H9 (cell line): ENCODE measurements around the gene MYH11. TPM values are rescaled to one million over a fixed set of nuclear protein-coding genes. Genes with fewer than 3 reads are reported as not detected.

Source experiments
- DNase-seq: peaks from one replicate; pipeline ENCODE4 v3.0.0-alpha.2; 2017
- H2AFZ ChIP-seq: one replicate; pipeline ENCODE4 v1.6.1; 2013; ENCODE audit warnings: mild to moderate bottlenecking, low read length, control low read depth, moderate library complexity
- H2AK5ac ChIP-seq: 2 replicates; pipeline ENCODE4 v1.6.1; 2013; ENCODE audit warnings: low read length, control low read depth, mixed read lengths; ENCODE audit not compliant: insufficient read length
- H2BK120ac ChIP-seq: one replicate; pipeline ENCODE4 v1.6.1; 2013; ENCODE audit warnings: low read depth, mild to moderate bottlenecking, low read length, control low read depth, inconsistent platforms; ENCODE audit not compliant: poor library complexity, severe bottlenecking
- H2BK12ac ChIP-seq: 2 replicates; pipeline ENCODE4 v1.6.1; 2013; ENCODE audit warnings: low read length, control low read depth, mixed read lengths, low read depth; ENCODE audit not compliant: insufficient read length
- H2BK15ac ChIP-seq: 2 replicates; pipeline ENCODE4 v1.6.1; 2013; ENCODE audit warnings: low read depth, low read length, control low read depth
- H2BK20ac ChIP-seq: one replicate; pipeline ENCODE4 v1.6.1; 2013; ENCODE audit warnings: low read depth, mild to moderate bottlenecking, low read length, control low read depth, inconsistent platforms; ENCODE audit not compliant: poor library complexity, severe bottlenecking
- H2BK5ac ChIP-seq: 2 replicates; pipeline ENCODE4 v1.6.1; 2013; ENCODE audit warnings: low read length, control low read depth, mixed read lengths; ENCODE audit not compliant: insufficient read length
- H3K14ac ChIP-seq: 2 replicates; pipeline ENCODE4 v1.6.1; 2013; ENCODE audit warnings: low read length, control low read depth; ENCODE audit not compliant: insufficient read depth
- H3K18ac ChIP-seq: 2 replicates; pipeline ENCODE4 v1.6.1; 2013; ENCODE audit warnings: low read depth, mild to moderate bottlenecking, mixed read lengths, low read length, control low read depth; ENCODE audit not compliant: insufficient read length
- H3K23ac ChIP-seq: 2 replicates; pipeline ENCODE4 v1.6.1; 2013; ENCODE audit warnings: low read length, control low read depth, mixed read lengths, low read depth; ENCODE audit not compliant: insufficient read length
- H3K23me2 ChIP-seq: 2 replicates; pipeline ENCODE4 v1.6.1; 2013; ENCODE audit warnings: low read depth, mild to moderate bottlenecking, mixed read lengths, low read length, control low read depth; ENCODE audit not compliant: insufficient read length, poor library complexity, severe bottlenecking
- H3K27ac ChIP-seq: 2 replicates; pipeline ENCODE4 v1.5.1; 2013; ENCODE audit warnings: low read length, control low read depth, mixed read lengths, low read depth; ENCODE audit not compliant: insufficient read length
- H3K27me3 ChIP-seq: 2 replicates; pipeline ENCODE4 v1.6.1; 2013; ENCODE audit warnings: low read length, control low read depth, inconsistent platforms; ENCODE audit not compliant: insufficient read depth
- H3K4ac ChIP-seq: 2 replicates; pipeline ENCODE4 v1.6.1; 2013; ENCODE audit warnings: low read depth, mild to moderate bottlenecking, control low read depth, inconsistent platforms, low read length, moderate library complexity
- H3K4me1 ChIP-seq: 2 replicates; pipeline ENCODE4 v1.6.1; 2013; ENCODE audit warnings: low read length, control low read depth, inconsistent platforms; ENCODE audit not compliant: insufficient read depth
- H3K4me2 ChIP-seq: 2 replicates; pipeline ENCODE4 v1.6.1; 2013; ENCODE audit warnings: low read length, control low read depth, mixed read lengths; ENCODE audit not compliant: insufficient read length, insufficient read depth
- H3K56ac ChIP-seq: 2 replicates; pipeline ENCODE4 v1.6.1; 2013; ENCODE audit warnings: low read depth, mild to moderate bottlenecking, mixed read lengths, low read length, control low read depth; ENCODE audit not compliant: insufficient read length
- H3K79me1 ChIP-seq: 2 replicates; pipeline ENCODE4 v1.6.1; 2013; ENCODE audit warnings: low read depth, mild to moderate bottlenecking, moderate library complexity, low read length, control low read depth, inconsistent platforms; ENCODE audit not compliant: insufficient read depth, poor library complexity, severe bottlenecking
- H3K79me2 ChIP-seq: 2 replicates; pipeline ENCODE4 v1.6.1; 2013; ENCODE audit warnings: low read length, control low read depth, inconsistent platforms; ENCODE audit not compliant: insufficient read depth
- H3K9ac ChIP-seq: 2 replicates; pipeline ENCODE4 v1.6.1; 2013; ENCODE audit warnings: low read length, control low read depth, mixed read lengths; ENCODE audit not compliant: insufficient read length; ENCODE audit errors: extremely low read depth
- H3K9me3 ChIP-seq: one replicate; pipeline ENCODE4 v1.6.1; 2013; ENCODE audit warnings: low read depth, low read length, inconsistent platforms; ENCODE audit not compliant: control insufficient read depth
- H3T11ph ChIP-seq: one replicate; pipeline ENCODE4 v1.6.1; 2013; ENCODE audit warnings: mild to moderate bottlenecking, low read length, control low read depth, inconsistent platforms
- H4K20me1 ChIP-seq: one replicate; pipeline ENCODE4 v1.6.1; 2013; ENCODE audit not compliant: control insufficient read depth, insufficient read length, insufficient read depth
- H4K5ac ChIP-seq: 2 replicates; pipeline ENCODE4 v1.6.1; 2013; ENCODE audit warnings: low read depth, mild to moderate bottlenecking, mixed read lengths, low read length, control low read depth; ENCODE audit not compliant: insufficient read length
- H4K8ac ChIP-seq: replicated peaks from 2 replicates; pipeline ENCODE4 v1.6.1; 2013; ENCODE audit warnings: low read length, control low read depth, mixed read lengths, low read depth; ENCODE audit not compliant: insufficient read length
- H4K91ac ChIP-seq: 2 replicates; pipeline ENCODE4 v1.6.1; 2013; ENCODE audit warnings: low read depth, mild to moderate bottlenecking, moderate library complexity, mixed read lengths, low read length, control low read depth; ENCODE audit not compliant: insufficient read length
- H3K27ac Mint-ChIP-seq, 3 experiments: 2 replicates in 2 of 3; 3 replicates in 1 of 3; pipeline ENCODE4 v1.8.0; 2020 to 2021; ENCODE audit warnings: mixed read lengths in 3 of 3, mild to moderate bottlenecking in 1 of 3, moderate library complexity in 1 of 3
- H3K27me3 Mint-ChIP-seq: 2 replicates; pipeline ENCODE4 v1.8.0; 2021; ENCODE audit warnings: low read depth, mild to moderate bottlenecking, moderate library complexity, mixed read lengths
- H3K36me3 Mint-ChIP-seq, 3 experiments: 2 replicates in 2 of 3; 3 replicates in 1 of 3; pipeline ENCODE4 v1.8.0; 2020 to 2021; ENCODE audit warnings: low read depth in 3 of 3, mixed read lengths in 3 of 3; ENCODE audit not compliant: insufficient read depth in 1 of 3
- H3K4me1 Mint-ChIP-seq, 2 experiments: 2 replicates each; pipeline ENCODE4 v1.8.0; 2020; ENCODE audit warnings: mixed read lengths in 2 of 2
- H3K4me3 Mint-ChIP-seq, 2 experiments: 2 replicates in 1 of 2; 3 replicates in 1 of 2; pipeline ENCODE4 v1.8.0; 2020 to 2021; ENCODE audit warnings: mild to moderate bottlenecking in 2 of 2, mixed read lengths in 2 of 2, moderate library complexity in 1 of 2
- H3K9me3 Mint-ChIP-seq, 2 experiments: 2 replicates in 1 of 2; 3 replicates in 1 of 2; pipeline ENCODE4 v1.8.0; 2020; ENCODE audit warnings: mild to moderate bottlenecking in 2 of 2, mixed read lengths in 2 of 2, moderate library complexity in 1 of 2
- CTCF ChIP-seq: fragments of 200-600 bp; sonication (generic); conservative IDR thresholded peaks from 3 replicates; pipeline ENCODE4 v1.8.0; 2021; ENCODE audit warnings: antibody characterized with exemption, mild to moderate bottlenecking
- WGBS: extraction: QIAGEN DNeasy Blood & Tissue Kit; methylation state at CpG from one replicate; pipeline ENCODE4 v1.1.7; 2013; ENCODE audit warnings: missing lambda C conversion rate, low lambda C conversion rate, mixed read lengths; ENCODE audit not compliant: insufficient read length; ENCODE audit errors: extremely low coverage; 5-methylcytosine and 5-hydroxymethylcytosine counted together
- total RNA-seq: library from RNA; stranded (reverse); gene quantifications from 2 replicates; pipeline ENCODE4 v1.2.1, GENCODE V29; 2021

Gene MYH11
- total RNA-seq, 1 experiment from 2014 or later, result 0.42 TPM

GRCh38 chr16:15701367-15701766 is 155.5 kb downstream of the MYH11 start:
- WGBS, result no CpG with 5 or more reads among the region's 6 CpGs
- H3K27ac Mint-ChIP-seq, result peak overlapping the region in 2 of 3 experiments; percentile 46 to 71; a peak in 2 of 7 replicates

More at GRCh38 chr16:15701367-15701766, 155.5 kb downstream of the MYH11 start:
- Histone ChIP-seq H3K79me1 (no peaks in the 10 kb centered on the region), H3K4me2 (no peak overlapping the region), H3K27ac (no peak overlapping the region), H3T11ph (no peak overlapping the region), H3K9ac (no peak overlapping the region), H2AFZ (no peak overlapping the region), H4K8ac (no peak overlapping the region), H3K23ac (no peak overlapping the region), H3K9me3 (no peaks in the 10 kb centered on the region), H3K4me1 (no peaks in the 10 kb centered on the region), H4K5ac (no peak overlapping the region), H3K27me3 (no peaks in the 10 kb centered on the region), H2AK5ac (no peak overlapping the region), H3K56ac (no peak overlapping the region), H4K91ac (no peak overlapping the region), H2BK20ac (no peak overlapping the region), H3K14ac (no peak overlapping the region), H4K20me1 (no peaks in the 10 kb centered on the region), H2BK120ac (no peak overlapping the region), H3K18ac (no peak overlapping the region), H3K4ac (no peak overlapping the region), H2BK15ac (no peak overlapping the region), H2BK12ac (no peak overlapping the region), H2BK5ac (no peak overlapping the region), H3K23me2 (no peaks in the 10 kb centered on the region), H3K79me2 (no peaks in the 10 kb centered on the region)
- no peaks in the 10 kb centered on the region for H3K27me3 Mint-ChIP-seq
- peaks cover 2 to 7% of the 10 kb centered on the region in 2 experiments; a peak in 3 of 4 replicates for H3K4me1 Mint-ChIP-seq
- H3K36me3 Mint-ChIP-seq, result peaks cover 13 to 50% (median 37%) of the 10 kb centered on the region in 3 experiments; a peak in 6 of 7 replicates
- no peak for TF ChIP-seq CTCF
- DNase-seq, result no peak
- no peaks in the 10 kb centered on the region for H3K9me3 Mint-ChIP-seq
- no peak overlapping the region for H3K4me3 Mint-ChIP-seq
